Natural killer cell (primary cell): ENCODE measurements around the gene NEDD9. TPM values are rescaled to one million over a fixed set of nuclear protein-coding genes. Genes with fewer than 3 reads are reported as not detected.

Experiments
- ATAC-seq, 3 donors: fragments of 150-1000 bp in 2 of 3; fragments of 200-7000 bp in 1 of 3; cut with Tn5 transposase; 1 replicate in 1 of 3; 2 replicates in 2 of 3; pipeline ENCODE4 v1.10.0; 2021; ENCODE audit warnings: mild to moderate bottlenecking in 2 of 3, moderate library complexity in 2 of 3
- DNase-seq, 2 donors: peaks; one replicate each; pipeline versions ENCODE4 v3.0.0 to v3.0.0-alpha.2; 2013 to 2021; ENCODE audit warnings: mixed read lengths in 1 of 2
- H3K27ac ChIP-seq: one replicate; pipeline ENCODE4 v1.5.1; 2013; ENCODE audit warnings: mild to moderate bottlenecking, low read length
- H3K27me3 ChIP-seq: one replicate; pipeline ENCODE4 v1.6.1; 2013; ENCODE audit warnings: low read length; ENCODE audit not compliant: control insufficient read depth, insufficient read depth
- H3K36me3 ChIP-seq: one replicate; pipeline ENCODE4 v1.6.1; 2013; ENCODE audit warnings: low read length; ENCODE audit not compliant: control insufficient read depth, insufficient read depth
- H3K4me1 ChIP-seq: one replicate; pipeline ENCODE4 v1.6.1; 2013; ENCODE audit warnings: low read length; ENCODE audit not compliant: control insufficient read depth, insufficient read depth
- H3K4me3 ChIP-seq: one replicate; pipeline ENCODE4 v1.5.1; 2013; ENCODE audit warnings: low read length
- H3K9me3 ChIP-seq: one replicate; pipeline ENCODE4 v1.6.1; 2013; ENCODE audit warnings: low read length; ENCODE audit not compliant: control insufficient read depth, insufficient read depth
- H3K27ac Mint-ChIP-seq, 2 donors: one replicate each; pipeline ENCODE4 v1.8.0; 2022; ENCODE audit warnings: mild to moderate bottlenecking in 2 of 2, mixed read lengths in 2 of 2, moderate library complexity in 1 of 2
- H3K27me3 Mint-ChIP-seq, 2 donors: one replicate each; pipeline ENCODE4 v1.8.0; 2022; ENCODE audit warnings: low read depth in 2 of 2, mixed read lengths in 2 of 2
- H3K36me3 Mint-ChIP-seq: one replicate; pipeline ENCODE4 v1.8.0; 2022; ENCODE audit warnings: mixed read lengths
- H3K4me1 Mint-ChIP-seq, 2 donors: one replicate each; pipeline ENCODE4 v1.8.0; 2022; ENCODE audit warnings: mixed read lengths in 2 of 2
- H3K4me3 Mint-ChIP-seq: one replicate; pipeline ENCODE4 v1.8.0; 2022; ENCODE audit warnings: mild to moderate bottlenecking, moderate library complexity, mixed read lengths
- H3K9me3 Mint-ChIP-seq, 2 donors: one replicate each; pipeline ENCODE4 v1.8.0; 2022; ENCODE audit warnings: mixed read lengths in 2 of 2
- WGBS: methylation state at CpG from one replicate; pipeline ENCODE4 v1.1.7; 2013; ENCODE audit warnings: missing lambda C conversion rate; ENCODE audit not compliant: insufficient coverage; 5-methylcytosine and 5-hydroxymethylcytosine counted together
- intact Hi-C: fragments of 100-400 bp; cut with micrococcal nuclease; formaldehyde crosslinking; loops from one replicate; pipeline ENCODE4 v1.14.2; 2022
- total RNA-seq, 4 donors: library from RNA; stranded (reverse); fragments of 120-200 nt in 1 of 4; gene quantifications; one replicate each; pipeline versions ENCODE4 v1.2.3 to v1.2.4, GENCODE V29; 2013 to 2022
- TF ChIP-seq, protein P1 (sequence below): fragments of 200-600 bp; IDR thresholded peaks from one replicate; pipeline ENCODE4 v1.8.0; 2022; ENCODE audit warnings: antibody characterized with exemption

The NEDD9 gene
- total RNA-seq, 3 donors from 2014 or later (not counting 1 experiment from before 2014, with no cell fraction given): 106 to 110 (median 107) TPM

GRCh38 chr6:11253594-11253993 is 21.1 kb upstream of the NEDD9 start:
- ATAC-seq: no peak
- WGBS: 80% methylated on average over 1 of the region's 1 CpG

GRCh38 chr6:11251553-11252360 is 19.3 kb upstream of the NEDD9 start:
- H3K27ac ChIP-seq: no peak overlapping the region
- H3K27ac Mint-ChIP-seq: no peak overlapping the region
- no peaks in the 10 kb centered on the region for H3K9me3 Mint-ChIP-seq
- peaks cover 44 to 50% of the 10 kb centered on the region in 2 donors for H3K4me1 Mint-ChIP-seq
- no peak overlapping the region for H3K4me3 ChIP-seq
- H3K36me3 ChIP-seq: peaks cover 31% of the 10 kb centered on the region
- WGBS: 92% methylated on average over 7 of the region's 7 CpGs
- no peak overlapping the region for H3K4me3 Mint-ChIP-seq
- no peaks in the 10 kb centered on the region for H3K27me3 ChIP-seq
- peaks cover 6% of the 10 kb centered on the region for H3K9me3 ChIP-seq
- intact Hi-C loops: no loop called here
- H3K4me1 ChIP-seq: peaks cover 13% of the 10 kb centered on the region
- TF ChIP-seq, protein P1, sequence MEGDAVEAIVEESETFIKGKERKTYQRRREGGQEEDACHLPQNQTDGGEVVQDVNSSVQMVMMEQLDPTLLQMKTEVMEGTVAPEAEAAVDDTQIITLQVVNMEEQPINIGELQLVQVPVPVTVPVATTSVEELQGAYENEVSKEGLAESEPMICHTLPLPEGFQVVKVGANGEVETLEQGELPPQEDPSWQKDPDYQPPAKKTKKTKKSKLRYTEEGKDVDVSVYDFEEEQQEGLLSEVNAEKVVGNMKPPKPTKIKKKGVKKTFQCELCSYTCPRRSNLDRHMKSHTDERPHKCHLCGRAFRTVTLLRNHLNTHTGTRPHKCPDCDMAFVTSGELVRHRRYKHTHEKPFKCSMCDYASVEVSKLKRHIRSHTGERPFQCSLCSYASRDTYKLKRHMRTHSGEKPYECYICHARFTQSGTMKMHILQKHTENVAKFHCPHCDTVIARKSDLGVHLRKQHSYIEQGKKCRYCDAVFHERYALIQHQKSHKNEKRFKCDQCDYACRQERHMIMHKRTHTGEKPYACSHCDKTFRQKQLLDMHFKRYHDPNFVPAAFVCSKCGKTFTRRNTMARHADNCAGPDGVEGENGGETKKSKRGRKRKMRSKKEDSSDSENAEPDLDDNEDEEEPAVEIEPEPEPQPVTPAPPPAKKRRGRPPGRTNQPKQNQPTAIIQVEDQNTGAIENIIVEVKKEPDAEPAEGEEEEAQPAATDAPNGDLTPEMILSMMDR: no peak
- no peaks in the 10 kb centered on the region for H3K27me3 Mint-ChIP-seq
- peaks cover 19% of the 10 kb centered on the region for H3K36me3 Mint-ChIP-seq
- no peak for DNase-seq
- no peak for ATAC-seq

More at GRCh38 chr6:11253594-11253993, 21.1 kb upstream of the NEDD9 start:
- Histone ChIP-seq H3K27ac (no peak overlapping the region), H3K4me3 (no peak overlapping the region), H3K4me1 (peaks cover 32% of the 10 kb centered on the region), H3K27me3 (no peaks in the 10 kb centered on the region), H3K9me3 (peaks cover 6% of the 10 kb centered on the region), H3K36me3 (peaks cover 25% of the 10 kb centered on the region)
- Mint-ChIP-seq H3K4me3 (no peak overlapping the region), H3K27ac (no peak overlapping the region), H3K27me3 (no peaks in the 10 kb centered on the region), H3K4me1 (peaks cover 54 to 59% of the 10 kb centered on the region in 2 donors), H3K9me3 (no peaks in the 10 kb centered on the region), H3K36me3 (peaks cover 6% of the 10 kb centered on the region)
- TF ChIP-seq, protein P1: no peak
- intact Hi-C loops: no loop called here
- DNase-seq: no peak

- Mint-ChIP-seq H3K4me1 (peaks cover 32 to 33% of the 10 kb centered on the region in 2 donors), H3K36me3 (peaks cover 20% of the 10 kb centered on the region), H3K4me3 (no peak overlapping the region), H3K27ac (no peak overlapping the region), H3K9me3 (no peaks in the 10 kb centered on the region), H3K27me3 (no peaks in the 10 kb centered on the region)
- peaks cover 6% of the 10 kb centered on the region for H3K9me3 ChIP-seq
- H3K27me3 ChIP-seq: no peaks in the 10 kb centered on the region
- no peaks in the 10 kb centered on the region for H3K4me1 ChIP-seq
- intact Hi-C loops: no loop called here
- H3K4me3 ChIP-seq: no peak overlapping the region
- TF ChIP-seq, protein P1: no peak
- H3K36me3 ChIP-seq: peaks cover 31% of the 10 kb centered on the region
- no peak for ATAC-seq
- DNase-seq: no peak
- 100% methylated on average over 1 of the region's 1 CpG for WGBS
- H3K27ac ChIP-seq: no peak overlapping the region
Observed at GRCh38 chr6:11250108-11250507, 17.6 kb upstream of the NEDD9 start.
